Keratinocyte (primary cell): ENCODE results near the gene BNIP5. TPM values are rescaled to one million over a fixed set of nuclear protein-coding genes. Genes with fewer than 3 reads are reported as not detected.

Experiments
- DNase-seq: peaks from one replicate; pipeline ENCODE4 v3.0.0-alpha.2; 2011; ENCODE audit warnings: low read depth, missing footprints, low spot score
- FAIRE-seq: peaks from 2 replicates; lab custom pipeline; 2011; peaks lifted over from hg19 to GRCh38; lab: Jason Lieb, UNC
- H2AFZ ChIP-seq: 2 replicates; pipeline ENCODE4 v1.6.0; 2012; ENCODE audit warnings: low read length, control low read depth, inconsistent platforms; ENCODE audit not compliant: control insufficient read depth
- H3K27ac ChIP-seq: 2 replicates; pipeline ENCODE4 v1.5.1; 2011; ENCODE audit warnings: low read length; ENCODE audit not compliant: control insufficient read depth, insufficient read depth
- H3K27me3 ChIP-seq: 3 replicates; pipeline ENCODE4 v1.6.0; 2011; ENCODE audit warnings: low read length; ENCODE audit not compliant: control insufficient read depth, insufficient read depth; ENCODE audit errors: extremely low read depth
- H3K36me3 ChIP-seq, 2 experiments: 2 replicates in 1 of 2; 3 replicates in 1 of 2; pipeline ENCODE4 v1.5.1; 2011; ENCODE audit warnings: low read length in 2 of 2, mild to moderate bottlenecking in 1 of 2; ENCODE audit not compliant: control insufficient read depth in 2 of 2, insufficient read depth in 2 of 2; ENCODE audit errors: extremely low read depth in 1 of 2
- H3K4me1 ChIP-seq: 3 replicates; pipeline ENCODE4 v1.5.1; 2011; ENCODE audit warnings: low read length; ENCODE audit not compliant: control insufficient read depth, insufficient read depth; ENCODE audit errors: extremely low read depth
- H3K4me2 ChIP-seq: 3 replicates; pipeline ENCODE4 v1.6.0; 2011; ENCODE audit warnings: low read depth, low read length; ENCODE audit not compliant: control insufficient read depth, insufficient read depth; ENCODE audit errors: extremely low read depth
- H3K4me3 ChIP-seq, 3 experiments: fragments of 200-600 bp in 1 of 3; sonication (generic) in 1 of 3; 2 replicates in 2 of 3; 3 replicates in 1 of 3; pipeline ENCODE4 v1.5.1; 2011 to 2016; ENCODE audit warnings: low read length in 3 of 3, mild to moderate bottlenecking in 3 of 3, control low read depth in 2 of 3, inconsistent platforms in 1 of 3, low read depth in 1 of 3, mixed read lengths in 1 of 3, mixed run types in 1 of 3, moderate library complexity in 1 of 3; ENCODE audit not compliant: control insufficient read depth in 2 of 3, insufficient read depth in 2 of 3; ENCODE audit errors: extremely low read depth in 1 of 3
- H3K79me2 ChIP-seq: 2 replicates; pipeline ENCODE4 v1.6.0; 2012; ENCODE audit warnings: low read length; ENCODE audit not compliant: control insufficient read depth, insufficient read depth
- H3K9ac ChIP-seq: 3 replicates; pipeline ENCODE4 v1.6.0; 2011; ENCODE audit warnings: low read length; ENCODE audit not compliant: control insufficient read depth, insufficient read depth; ENCODE audit errors: extremely low read depth
- H3K9me1 ChIP-seq: 3 replicates; pipeline ENCODE4 v1.6.0; 2011; ENCODE audit warnings: low read length; ENCODE audit not compliant: control insufficient read depth, insufficient read depth; ENCODE audit errors: extremely low read depth
- H3K9me3 ChIP-seq: 2 replicates; pipeline ENCODE4 v1.5.1; 2012; ENCODE audit warnings: low read depth, low read length; ENCODE audit not compliant: control insufficient read depth
- H4K20me1 ChIP-seq: 3 replicates; pipeline ENCODE4 v1.6.0; 2011; ENCODE audit warnings: low read length; ENCODE audit not compliant: control insufficient read depth, insufficient read depth; ENCODE audit errors: extremely low read depth
- EZH2 ChIP-seq: IDR thresholded peaks from one replicate; pipeline ENCODE4 v1.6.1; 2012; ENCODE audit warnings: inconsistent platforms, mild to moderate bottlenecking, low read length, moderate library complexity
- dilution Hi-C: fragments of 300-500 bp; cut with MboI; formaldehyde crosslinking; loops from one replicate; pipeline ENCODE4 v1.7.0; 2020; ENCODE audit warnings: low sequenced_read_pairs; ENCODE audit not compliant: extremely low pct_ligation_motif_present
- polyA plus RNA-seq, 5 experiments: library from polyadenylated mRNA; depleted of rRNA in 3 of 5; stranded (reverse) in 3 of 5; stranded (forward) in 1 of 5; unstranded in 1 of 5; fragments of >200 nt; gene quantifications; 1 replicate in 1 of 5; 2 replicates in 3 of 5; 3 replicates in 1 of 5; pipeline versions ENCODE4 v1.2.1 to v1.2.3, GENCODE V29; 2011 to 2012; ENCODE audit warnings: missing spikeins in 2 of 5, low read depth in 1 of 5, low replicate concordance in 1 of 5
- TF ChIP-seq, protein P1 (sequence below), 3 experiments: IDR thresholded peaks in 1 of 3; conservative IDR thresholded peaks in 1 of 3; optimal IDR thresholded peaks in 1 of 3; 2 replicates in 2 of 3; 3 replicates in 1 of 3; pipeline versions ENCODE3 to v1.5.1; 2011; ENCODE audit warnings: low read length in 3 of 3, mild to moderate bottlenecking in 3 of 3, moderate library complexity in 2 of 3, control low read depth in 1 of 3, inconsistent platforms in 1 of 3; ENCODE audit not compliant: insufficient read depth in 2 of 3; ENCODE audit errors: extremely low read depth in 1 of 3

Gene BNIP5
- polyA plus RNA-seq, 1 donor (not counting 4 experiments of a cell fraction or from before 2014, with no cell fraction given): not detected

DNA sequence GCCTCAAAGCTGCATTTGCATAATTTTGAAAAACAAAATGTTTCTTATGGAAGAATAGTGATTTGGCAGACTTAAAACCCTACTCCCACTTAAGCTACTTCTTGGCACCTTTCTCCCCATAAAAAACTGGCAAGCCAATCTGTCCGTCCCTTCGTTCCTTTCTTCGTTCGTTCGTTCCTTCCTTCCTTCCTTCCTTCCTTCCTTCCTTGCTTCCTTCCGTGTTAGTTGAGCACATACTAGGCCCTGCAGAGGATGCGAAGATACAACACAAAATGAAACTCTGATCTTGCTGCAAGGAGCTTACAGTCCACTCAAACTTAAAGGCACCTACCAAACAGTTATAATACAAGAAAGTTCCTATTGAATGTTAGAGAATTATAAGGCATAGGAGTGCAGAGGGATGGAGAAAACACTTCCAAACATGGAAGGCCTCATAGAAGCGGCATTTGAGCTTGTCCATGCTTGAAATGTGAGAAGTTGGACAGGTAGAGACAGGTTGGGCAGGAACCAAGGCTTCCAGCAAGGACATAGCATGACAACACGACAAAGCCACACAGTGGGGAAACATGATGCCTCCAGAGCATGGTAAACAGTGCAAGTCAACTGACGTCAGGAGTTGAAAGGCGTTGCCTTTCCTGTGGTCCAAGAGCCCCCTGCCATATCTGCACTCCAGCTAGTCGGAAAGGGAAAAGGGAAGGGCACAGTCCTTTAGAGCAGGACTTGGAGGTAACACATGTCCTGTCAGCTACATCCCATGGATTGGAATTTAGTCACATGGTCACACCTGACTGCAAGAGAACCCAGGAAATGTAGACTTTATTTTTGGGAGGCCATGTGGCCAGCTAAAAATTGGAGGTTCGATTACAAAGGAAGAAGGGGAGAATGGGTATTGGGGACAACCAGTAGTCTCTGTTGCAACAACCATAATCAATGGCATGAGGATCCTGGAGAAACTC is 59.8 kb downstream of the BNIP5 start:
- Histone ChIP-seq H3K4me1 (peaks cover 3% of the 10 kb centered on the region), H3K36me3 (no peaks in the 10 kb centered on the region), H3K27me3 (peaks cover 7% of the 10 kb centered on the region), H4K20me1 (no peaks in the 10 kb centered on the region), H3K9me3 (no peaks in the 10 kb centered on the region), H2AFZ (no peak overlapping the region), H3K9ac (no peak overlapping the region), H3K4me3 (no peak overlapping the region), H3K9me1 (no peaks in the 10 kb centered on the region), H3K4me2 (no peak overlapping the region), H3K27ac (no peak overlapping the region), H3K79me2 (no peaks in the 10 kb centered on the region)
- DNase-seq (no peak), FAIRE-seq (no peak)
- dilution Hi-C loops: no loop called here
- no peak for TF ChIP-seq EZH2
- TF ChIP-seq, protein P1, sequence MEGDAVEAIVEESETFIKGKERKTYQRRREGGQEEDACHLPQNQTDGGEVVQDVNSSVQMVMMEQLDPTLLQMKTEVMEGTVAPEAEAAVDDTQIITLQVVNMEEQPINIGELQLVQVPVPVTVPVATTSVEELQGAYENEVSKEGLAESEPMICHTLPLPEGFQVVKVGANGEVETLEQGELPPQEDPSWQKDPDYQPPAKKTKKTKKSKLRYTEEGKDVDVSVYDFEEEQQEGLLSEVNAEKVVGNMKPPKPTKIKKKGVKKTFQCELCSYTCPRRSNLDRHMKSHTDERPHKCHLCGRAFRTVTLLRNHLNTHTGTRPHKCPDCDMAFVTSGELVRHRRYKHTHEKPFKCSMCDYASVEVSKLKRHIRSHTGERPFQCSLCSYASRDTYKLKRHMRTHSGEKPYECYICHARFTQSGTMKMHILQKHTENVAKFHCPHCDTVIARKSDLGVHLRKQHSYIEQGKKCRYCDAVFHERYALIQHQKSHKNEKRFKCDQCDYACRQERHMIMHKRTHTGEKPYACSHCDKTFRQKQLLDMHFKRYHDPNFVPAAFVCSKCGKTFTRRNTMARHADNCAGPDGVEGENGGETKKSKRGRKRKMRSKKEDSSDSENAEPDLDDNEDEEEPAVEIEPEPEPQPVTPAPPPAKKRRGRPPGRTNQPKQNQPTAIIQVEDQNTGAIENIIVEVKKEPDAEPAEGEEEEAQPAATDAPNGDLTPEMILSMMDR (optimal IDR thresholded peaks at IDR 0.05 in 1 of 3, IDR thresholded peaks at IDR 0.05 in 1 of 3, conservative IDR thresholded peaks at IDR 0.05 in 1 of 3; ENCODE audit: extremely low read depth in 1 of 3, insufficient read depth in 2 of 3, low read length in 3 of 3): no peak

DNA sequence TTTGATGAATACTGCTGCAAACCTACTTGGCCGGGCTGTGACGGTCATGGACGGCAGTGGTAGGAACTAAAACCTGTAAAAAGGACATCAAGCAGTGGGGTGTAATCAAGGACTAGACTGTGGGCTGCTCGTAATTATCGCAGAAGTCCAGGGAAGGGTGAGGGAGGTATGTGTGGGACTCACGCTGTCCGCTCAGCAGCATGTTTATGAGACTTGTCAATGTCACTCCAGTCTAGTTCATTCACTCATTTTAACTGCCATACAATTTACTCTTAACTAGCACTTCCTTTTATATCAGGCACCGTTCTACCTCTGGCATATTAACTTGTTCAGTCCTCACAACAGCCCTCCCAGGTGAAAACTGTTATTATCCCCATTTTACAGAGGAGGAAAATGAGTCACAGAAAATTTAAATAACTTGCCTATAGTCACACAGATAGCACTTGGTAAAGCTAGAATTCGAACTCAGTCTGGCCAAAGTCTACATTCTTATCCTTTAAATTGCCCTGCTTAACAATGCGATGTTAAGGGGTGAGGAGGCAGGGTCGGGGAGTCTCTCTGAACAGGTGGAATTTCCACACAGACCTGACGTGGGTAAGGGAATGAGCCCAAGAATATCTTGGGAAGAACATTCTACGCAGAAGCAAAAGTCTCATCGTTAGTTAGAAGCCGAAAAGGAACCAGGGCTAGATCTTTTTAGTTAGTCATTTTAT is 62.7 kb downstream of the BNIP5 start:
- H3K9me3 ChIP-seq: no peaks in the 10 kb centered on the region
- H3K27me3 ChIP-seq: peaks cover 13% of the 10 kb centered on the region
- no peak overlapping the region for H3K4me2 ChIP-seq
- dilution Hi-C loops: no loop called here
- H3K27ac ChIP-seq: no peak overlapping the region
- no peak overlapping the region for H3K4me3 ChIP-seq
- TF ChIP-seq, protein P1 (optimal IDR thresholded peaks at IDR 0.05 in 1 of 3, IDR thresholded peaks at IDR 0.05 in 1 of 3, conservative IDR thresholded peaks at IDR 0.05 in 1 of 3; ENCODE audit: extremely low read depth in 1 of 3, insufficient read depth in 2 of 3, low read length in 3 of 3): no peak
- TF ChIP-seq EZH2: no peak
- no peaks in the 10 kb centered on the region for H3K36me3 ChIP-seq
- H4K20me1 ChIP-seq: no peaks in the 10 kb centered on the region
- FAIRE-seq (no peak), DNase-seq (no peak)
- H3K4me1 ChIP-seq: peaks cover 19% of the 10 kb centered on the region
- no peaks in the 10 kb centered on the region for H3K79me2 ChIP-seq
- H2AFZ ChIP-seq: no peak overlapping the region
- no peaks in the 10 kb centered on the region for H3K9me1 ChIP-seq
- H3K9ac ChIP-seq: no peak overlapping the region
